HG03025 (cell line): ENCODE data around the gene INIP.
"Not testable (repeated sequence)": the region's sequence is repeated elsewhere in the genome, so short reads cannot be mapped to it uniquely, and the experiment has no call there.

Experiments used
- ATAC-seq: cut with Tn5 transposase; IDR thresholded peaks from one replicate; pipeline ENCODE4 v1.9.1; 2021; ENCODE audit warnings: mild to moderate bottlenecking, moderate library complexity; ENCODE audit not compliant: unreplicated experiment, low FRiP score

The INIP gene

DNA sequence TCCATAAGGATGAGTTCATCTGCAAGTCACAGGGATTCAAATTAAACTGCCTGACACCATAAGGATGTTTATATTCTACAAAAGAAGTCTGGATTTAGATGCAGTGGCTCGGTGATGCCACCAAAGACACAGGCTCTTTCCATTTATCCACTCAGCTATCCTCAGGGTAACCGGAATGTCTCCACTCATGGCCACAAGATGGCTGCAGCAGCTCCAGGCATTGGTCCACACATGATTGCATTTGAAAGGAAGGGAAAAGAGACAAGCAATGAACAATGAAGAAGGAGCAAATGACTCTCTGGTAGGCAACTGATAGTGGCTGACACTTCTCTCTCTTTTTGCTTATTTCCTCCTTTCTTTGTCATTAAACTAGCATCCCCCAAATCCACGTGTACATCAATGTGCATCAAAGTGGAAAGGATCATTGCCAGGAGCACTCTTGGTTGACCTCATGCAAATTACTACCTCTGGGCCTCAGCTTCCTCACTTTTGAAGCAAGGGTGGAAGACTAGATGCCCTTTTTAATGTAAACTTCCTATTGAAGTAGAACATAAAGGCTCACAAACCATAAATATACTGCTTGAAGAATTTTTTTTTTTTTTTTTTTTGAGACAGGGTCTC, 25.4 kb upstream of the INIP start:
- ATAC-seq: no peak

GRCh38 chr9:112734892-112735291, 17.0 kb upstream of the INIP start:
- no peak for ATAC-seq

GRCh38 chr9:112731971-112732370, 14.1 kb upstream of the INIP start:
- no peak for ATAC-seq

GRCh38 chr9:112728401-112728800, 10.5 kb upstream of the INIP start:
- no peak for ATAC-seq

DNA sequence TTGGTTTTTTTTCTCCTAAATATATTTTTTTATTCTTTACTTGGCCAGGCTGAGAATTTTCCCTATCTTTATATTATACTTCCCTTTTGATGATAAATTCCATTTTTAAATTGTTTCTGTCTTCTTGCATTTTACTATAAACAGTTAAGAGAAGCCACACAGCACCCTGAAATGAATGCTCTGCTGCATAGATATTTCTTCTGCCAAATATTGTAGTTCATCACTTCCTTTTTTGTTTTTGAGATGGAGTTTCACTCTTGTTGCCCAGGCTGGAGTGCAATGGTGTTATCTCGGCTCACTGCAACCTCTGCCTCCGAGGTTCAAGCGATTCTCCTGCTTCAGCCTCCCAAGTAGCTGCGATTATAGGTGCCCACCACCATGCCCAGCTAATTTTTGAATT, 8.5 kb upstream of the INIP start:
- ATAC-seq: no peak

DNA sequence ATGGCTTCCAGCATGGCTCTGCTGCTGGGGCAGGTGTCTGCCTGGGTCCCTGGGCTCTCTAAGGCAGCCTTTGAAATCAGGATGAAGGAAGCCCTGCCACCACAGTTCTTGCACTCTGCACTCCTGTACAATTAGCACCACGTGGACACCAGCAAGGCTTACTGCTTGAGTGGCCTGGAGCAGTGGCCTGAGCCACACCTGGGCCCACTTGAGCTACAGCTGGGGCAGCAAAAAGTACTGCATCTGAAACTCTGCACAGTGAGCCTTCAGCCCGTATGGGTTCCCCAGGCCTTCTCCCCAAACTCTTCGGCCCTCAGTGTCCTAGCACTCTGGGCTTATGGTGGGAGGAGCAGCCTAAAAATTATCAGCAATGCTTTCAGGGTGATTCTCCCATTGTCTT, 8.0 kb upstream of the INIP start:
- ATAC-seq: no peak

DNA sequence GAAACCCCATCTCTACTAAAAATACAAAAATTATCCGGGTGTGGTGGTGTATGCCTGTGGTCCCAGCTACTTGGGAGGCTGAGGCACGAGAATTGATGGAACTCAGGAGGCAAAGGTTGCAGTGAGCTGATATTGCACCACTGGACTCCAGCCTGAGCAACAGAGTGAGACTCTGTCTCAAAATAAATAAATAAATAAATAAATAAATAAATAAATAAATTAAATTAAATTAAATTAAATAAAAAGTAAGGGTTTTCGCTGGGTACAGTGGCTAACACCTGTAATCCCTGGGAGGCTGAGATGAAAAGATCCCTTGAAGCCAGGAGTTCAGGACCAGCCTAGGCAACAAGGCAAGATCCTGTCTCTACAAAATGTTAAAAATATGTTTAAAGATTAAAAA, 4.8 kb upstream of the INIP start:
- not testable (repeated sequence) for ATAC-seq

GRCh38 chr9:112720113-112720780, 2.3 kb upstream of the INIP start:
- no peak for ATAC-seq

DNA sequence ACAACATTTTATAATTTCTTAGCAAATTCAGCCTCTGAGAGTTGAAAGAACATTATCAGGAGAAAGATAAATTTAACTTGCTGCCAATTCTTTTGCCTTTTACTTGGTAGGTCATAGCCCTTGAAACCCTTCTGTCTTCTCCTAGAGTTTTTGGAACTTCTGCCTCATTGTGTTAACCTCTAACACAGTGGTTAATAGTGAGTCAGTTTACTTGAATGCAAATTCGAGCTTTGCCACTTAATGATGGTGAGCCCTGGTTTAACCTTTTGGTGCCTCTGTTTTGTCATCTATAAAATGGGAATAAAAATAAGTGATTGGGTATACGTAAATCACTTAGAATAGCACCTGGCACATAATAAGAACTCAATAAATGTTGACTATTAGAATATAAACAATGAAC, 1.8 kb upstream of the INIP start:
- no peak for ATAC-seq

GRCh38 chr9:112719241-112719691, 1.3 kb upstream of the INIP start:
- ATAC-seq: no peak

DNA sequence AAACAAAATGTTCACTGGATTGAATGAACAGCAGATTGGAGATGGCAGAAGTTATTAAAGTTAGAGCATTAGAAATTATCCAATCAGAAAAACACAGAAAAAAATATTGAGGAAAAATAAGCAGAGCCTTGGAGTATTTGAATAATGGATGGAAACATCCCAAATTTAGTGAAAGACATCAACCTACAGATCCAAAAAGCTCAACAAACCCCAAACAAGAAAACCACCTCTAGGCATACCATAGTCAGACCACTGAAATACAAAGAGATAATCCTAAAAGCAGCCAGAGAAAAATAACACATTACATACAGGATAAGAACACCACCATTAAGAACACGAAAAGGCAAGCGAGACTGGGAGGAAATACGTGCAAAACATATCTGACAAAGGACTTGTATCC, 5.2 kb downstream of the INIP start:
- no peak for ATAC-seq

- ATAC-seq: no peak
Observed at GRCh38 chr9:112711050-112711689, 6.7 kb downstream of the INIP start.

- ATAC-seq: no peak
Observed at GRCh38 chr9:112705768-112706427, 12.0 kb downstream of the INIP start.

DNA sequence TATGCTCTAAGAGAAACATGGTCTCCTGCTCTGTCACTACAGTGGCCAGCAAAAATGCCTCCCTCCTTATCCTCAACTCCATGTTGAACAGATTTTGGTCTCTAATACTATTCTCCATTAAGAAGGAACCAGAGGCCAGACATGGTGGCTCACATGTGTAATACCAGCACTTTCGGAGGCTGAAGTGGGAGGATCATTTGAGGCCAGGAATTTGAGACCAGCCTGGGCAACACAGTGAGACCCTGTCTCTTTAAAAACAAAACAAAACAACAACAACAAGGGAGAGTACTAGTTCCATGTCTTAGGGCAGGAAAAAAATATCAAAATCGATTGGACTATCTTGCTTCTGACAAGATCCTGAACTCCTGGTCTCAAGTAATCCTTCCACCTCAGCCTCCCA, 14.6 kb downstream of the INIP start:
- no peak for ATAC-seq

DNA sequence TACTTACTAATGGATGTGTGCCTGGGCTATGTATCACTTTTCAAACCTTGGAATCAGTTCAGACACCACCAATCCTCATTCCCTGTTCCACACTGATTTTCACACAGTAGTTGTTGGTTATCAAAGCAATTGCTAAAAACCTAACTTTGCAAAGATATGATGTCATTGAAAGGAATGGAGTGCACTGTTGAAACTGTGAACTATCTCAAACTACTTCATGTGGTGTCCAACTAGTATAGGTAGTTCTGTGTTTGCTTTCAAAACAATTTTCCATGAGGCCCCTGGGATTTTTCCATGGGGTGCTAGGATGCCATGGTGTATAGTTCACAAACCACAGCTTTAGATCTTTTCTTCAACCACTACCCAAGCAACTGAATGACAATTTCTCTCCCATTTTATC, 17.8 kb downstream of the INIP start:
- no peak for ATAC-seq

GRCh38 chr9:112699230-112699629, 18.7 kb downstream of the INIP start:
- ATAC-seq: no peak

DNA sequence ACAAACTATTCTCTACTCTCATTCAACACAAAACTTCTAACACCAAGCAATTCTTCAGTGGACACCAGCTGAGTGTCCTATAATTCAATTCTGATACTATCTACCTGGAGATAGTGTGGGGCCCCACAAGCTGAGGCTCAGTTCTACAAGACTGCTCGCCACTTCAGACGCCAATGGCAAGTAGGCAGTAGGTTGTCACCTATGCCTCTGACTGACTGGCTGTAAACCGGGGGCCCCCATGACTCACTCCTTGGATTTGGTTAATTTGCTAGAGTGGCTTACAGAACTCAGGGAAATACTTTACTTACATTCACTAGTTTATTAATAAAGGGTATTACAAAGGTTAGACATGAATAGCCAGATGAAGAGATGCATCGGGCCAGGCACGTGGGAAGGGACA, 21.5 kb downstream of the INIP start:
- no peak for ATAC-seq

- no peak for ATAC-seq
Observed at GRCh38 chr9:112694706-112695555, 23.0 kb downstream of the INIP start.

- no peak for ATAC-seq
Observed at GRCh38 chr9:112689161-112689740, 28.7 kb downstream of the INIP start.

DNA sequence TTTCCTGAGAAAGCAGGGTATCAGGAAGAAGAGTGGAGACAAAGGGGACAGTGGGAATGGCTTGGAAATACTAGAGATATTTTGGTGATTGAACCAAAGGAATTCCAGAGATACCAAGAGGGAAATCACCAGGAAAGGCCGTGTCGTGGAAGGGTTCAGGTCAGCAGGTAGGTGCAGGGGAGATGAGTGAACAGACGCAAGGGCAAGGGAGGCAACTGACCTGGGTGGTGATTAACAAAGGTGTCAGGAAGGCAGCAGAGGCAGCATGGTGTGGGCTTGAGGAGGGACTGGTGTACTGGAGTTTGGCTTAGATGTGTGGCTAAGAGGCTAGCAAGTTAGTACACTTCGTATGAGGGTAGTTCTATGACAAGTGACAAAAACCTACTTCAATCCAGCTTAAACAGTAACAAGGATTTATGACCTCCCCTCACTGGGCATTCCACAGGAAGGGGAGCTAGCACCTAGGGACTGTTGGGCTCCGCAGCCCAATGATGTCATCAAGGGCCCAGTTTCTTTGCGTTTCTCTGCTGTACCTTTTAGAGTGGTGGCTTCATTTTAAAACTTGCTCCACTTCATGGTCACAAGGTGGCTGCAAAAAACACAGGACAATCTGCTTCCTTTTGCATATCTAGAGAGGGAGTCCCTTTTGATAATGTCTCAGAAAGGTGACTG, 37.0 kb downstream of the INIP start:
- no peak for ATAC-seq
